BJ (cell line): ENCODE results near the gene HOXA3. TPM values are rescaled to one million over a fixed set of nuclear protein-coding genes. Genes with fewer than 3 reads are reported as not detected.

ENCODE experiments used
- CTCF ChIA-PET: fragments of 350-600 bp; formaldehyde crosslinking; extraction: SDS; loops from one replicate; lab custom pipeline; 2021; ENCODE audit warnings: antibody characterized with exemption, inconsistent platforms; lab: Yijun Ruan, JAX
- POLR2A ChIA-PET: fragments of 300-600 bp; sonication (Branson Sonifier 250); formaldehyde crosslinking; extraction: SDS; loops from one replicate; lab custom pipeline; 2021; ENCODE audit warnings: antibody characterized with exemption; lab: Charles Lee
- DNase-seq: peaks from one replicate; pipeline ENCODE4 v3.0.0-alpha.2; 2011; ENCODE audit warnings: low read depth
- H3K27me3 ChIP-seq: 2 replicates; pipeline ENCODE4 v1.6.0; 2011; ENCODE audit warnings: low read length; ENCODE audit not compliant: control insufficient read depth, insufficient read depth
- H3K36me3 ChIP-seq: 2 replicates; pipeline ENCODE4 v1.5.1; 2011; ENCODE audit warnings: low read length; ENCODE audit not compliant: control insufficient read depth, insufficient read depth
- H3K4me3 ChIP-seq: 2 replicates; pipeline ENCODE4 v1.5.1; 2011; ENCODE audit warnings: low read depth, mild to moderate bottlenecking, control low read depth, low read length
- CTCF ChIP-seq: IDR thresholded peaks from 2 replicates; pipeline ENCODE4 v1.5.1; 2011; ENCODE audit warnings: low read depth, mild to moderate bottlenecking, control low read depth, inconsistent platforms, low read length, moderate library complexity; ENCODE audit not compliant: insufficient read depth
- polyA plus RNA-seq: library from polyadenylated mRNA; depleted of rRNA; stranded (reverse); fragments of >200 nt; gene quantifications from 2 replicates; pipeline ENCODE4 v1.2.3, GENCODE V29; 2011

HOXA3 gene
- polyA plus RNA-seq, 1 experiment, result 0.15 TPM

GRCh38 chr7:27176524-27176845 lies 24.1 kb upstream of the HOXA3 start:
- ChIA-PET POLR2A (interaction anchor here (0.6 to 1.3 kb wide), 3 partner anchors 8 to 801 kb away, joined by 3 to 9 read pairs (median 4); partner anchors contain the start of gene HOXA11), CTCF (interaction anchor here (1.4 to 16.1 kb wide), 5 partner anchors 10 to 26 kb away, joined by 6 to 187 read pairs (median 20); partner anchors contain the start of gene HOXA11)
- Histone ChIP-seq H3K27me3 (no peaks in the 10 kb centered on the region), H3K4me3 (peak overlapping the region; percentile 72), H3K36me3 (peaks cover 8% of the 10 kb centered on the region)
- TF ChIP-seq CTCF, result no peak
- DNase-seq, result no peak

GRCh38 chr7:27175626-27176523 lies 23.5 kb upstream of the HOXA3 start:
- POLR2A ChIA-PET, result interaction anchor here (0.6 to 1.3 kb wide), 7 partner anchors 8 to 801 kb away, joined by 3 to 11 read pairs (median 5); partner anchors contain the start of gene HOXA11
- no peaks in the 10 kb centered on the region for H3K27me3 ChIP-seq
- CTCF ChIA-PET, result interaction anchor here (1.4 to 16.1 kb wide), 5 partner anchors 10 to 25 kb away, joined by 6 to 187 read pairs (median 20); partner anchors contain the start of gene HOXA11
- DNase-seq, result no peak
- H3K36me3 ChIP-seq, result peaks cover 10% of the 10 kb centered on the region
- peak overlapping the region; percentile 72 for H3K4me3 ChIP-seq
- no peak for TF ChIP-seq CTCF

- Histone ChIP-seq H3K36me3 (peaks cover 10% of the 10 kb centered on the region), H3K4me3 (peak overlapping the region; percentile 72), H3K27me3 (no peaks in the 10 kb centered on the region)
- ChIA-PET CTCF (interaction anchor here (1.4 to 16.1 kb wide), 4 partner anchors 9 to 20 kb away, joined by 6 to 187 read pairs (median 22); partner anchors contain the start of gene HOXA11), POLR2A (interaction anchor here (0.6 to 1.1 kb wide), 4 partner anchors 10 to 566 kb away, joined by 3 to 11 read pairs (median 4); partner anchors contain the start of gene HOXA11)
- DNase-seq, result peak; percentile 41
- TF ChIP-seq CTCF, result no peak
Observed at GRCh38 chr7:27174874-27175625, 22.7 kb upstream of the HOXA3 start.

GRCh38 chr7:27173956-27174873 lies 21.8 kb upstream of the HOXA3 start, which contains the start of gene HOXA10:
TSS of gene HOXA10 (minus strand) at chr7:27174320. CDS start at chr7:27174306, 14 bp downstream.
- TF ChIP-seq CTCF, result no peak
- ChIA-PET CTCF (interaction anchor here (3.3 to 16.1 kb wide), 3 partner anchors 12 to 21 kb away, joined by 20 to 187 read pairs (median 24); partner anchors contain the start of gene HOXA11), POLR2A (interaction anchor here (1.1 kb wide), 2 partner anchors 11 to 13 kb away, joined by 4 to 11 read pairs; partner anchors contain the start of gene HOXA11)
- Histone ChIP-seq H3K4me3 (peak within 1 kb of the TSS; percentile 72), H3K36me3 (peaks cover 11% of the 10 kb centered on the region), H3K27me3 (no peaks in the 10 kb centered on the region)
- DNase-seq, result peak; percentile 43
